ENCODE measurements around the gene BMP4.

BMP4 gene

DNA sequence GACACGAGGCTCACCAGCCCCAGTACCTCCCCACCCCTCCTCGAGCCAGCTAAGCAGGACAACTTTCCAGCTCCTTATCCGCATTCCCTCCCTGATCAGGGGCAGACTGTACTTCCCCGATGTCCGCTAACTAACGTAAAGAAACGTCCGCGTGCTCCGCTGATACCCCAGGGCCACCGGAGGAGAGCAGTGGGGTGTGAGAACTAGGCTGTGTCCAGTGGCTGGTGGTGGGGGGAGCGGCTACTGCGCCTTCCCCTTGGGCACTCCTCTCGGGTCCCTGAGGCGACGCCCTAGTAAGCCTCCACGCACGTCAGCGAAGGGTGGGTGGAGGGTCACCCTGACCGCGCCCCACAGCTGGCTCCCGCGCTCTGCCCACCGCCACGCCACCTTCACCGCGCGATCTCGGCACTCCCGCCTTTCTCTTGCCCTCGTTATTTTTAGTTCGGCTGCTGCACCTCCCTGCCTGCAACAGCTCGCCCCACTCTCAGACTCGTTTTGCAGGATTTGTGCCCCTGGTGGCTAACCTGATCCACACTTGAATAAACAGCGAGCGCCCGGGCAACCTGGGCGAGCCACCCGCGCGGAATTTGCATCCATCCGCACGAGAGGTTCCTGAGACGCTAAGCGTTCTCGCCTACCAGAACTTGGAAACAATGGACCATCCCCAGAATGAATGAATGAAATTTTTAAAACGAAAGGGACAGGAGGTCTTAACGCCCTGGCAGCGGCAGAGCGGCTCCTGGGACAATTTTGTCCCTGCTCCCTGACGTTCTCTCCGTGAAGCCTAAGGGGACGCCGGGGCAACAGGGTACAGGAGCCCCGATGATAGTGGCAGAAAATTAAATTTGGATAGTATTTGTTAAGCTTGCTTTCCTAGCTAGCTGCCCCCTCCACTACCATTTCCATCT lies 6.9 kb upstream of the BMP4 start:
- no peak for DNase-seq

DNA sequence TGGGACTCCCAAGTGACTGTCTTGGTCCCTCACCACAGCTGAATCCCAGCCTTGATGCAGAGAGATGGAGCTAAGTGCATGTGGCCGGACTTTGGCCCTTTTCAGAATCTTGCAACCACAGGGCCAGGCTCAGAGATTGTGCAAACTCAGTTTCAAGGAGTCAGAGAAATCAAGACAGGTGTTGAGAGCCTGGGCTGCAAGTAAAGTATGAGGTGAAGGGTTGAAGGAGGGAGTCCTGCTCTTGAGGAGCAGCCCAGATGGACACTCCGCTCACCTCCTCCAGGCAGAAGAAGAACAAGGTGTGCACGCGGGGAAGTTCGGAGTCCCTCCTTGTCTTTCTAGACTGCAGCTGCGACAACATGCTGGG lies 6.3 kb upstream of the BMP4 start:
- DNase-seq, result no peak

GRCh38 chr14:53958628-53959027 lies 2.0 kb upstream of the BMP4 start:
- no peak for DNase-seq

- no peak for DNase-seq
These were observed 1.1 kb upstream of the BMP4 start for GRCh38 chr14:53957739-53958138.

DNA sequence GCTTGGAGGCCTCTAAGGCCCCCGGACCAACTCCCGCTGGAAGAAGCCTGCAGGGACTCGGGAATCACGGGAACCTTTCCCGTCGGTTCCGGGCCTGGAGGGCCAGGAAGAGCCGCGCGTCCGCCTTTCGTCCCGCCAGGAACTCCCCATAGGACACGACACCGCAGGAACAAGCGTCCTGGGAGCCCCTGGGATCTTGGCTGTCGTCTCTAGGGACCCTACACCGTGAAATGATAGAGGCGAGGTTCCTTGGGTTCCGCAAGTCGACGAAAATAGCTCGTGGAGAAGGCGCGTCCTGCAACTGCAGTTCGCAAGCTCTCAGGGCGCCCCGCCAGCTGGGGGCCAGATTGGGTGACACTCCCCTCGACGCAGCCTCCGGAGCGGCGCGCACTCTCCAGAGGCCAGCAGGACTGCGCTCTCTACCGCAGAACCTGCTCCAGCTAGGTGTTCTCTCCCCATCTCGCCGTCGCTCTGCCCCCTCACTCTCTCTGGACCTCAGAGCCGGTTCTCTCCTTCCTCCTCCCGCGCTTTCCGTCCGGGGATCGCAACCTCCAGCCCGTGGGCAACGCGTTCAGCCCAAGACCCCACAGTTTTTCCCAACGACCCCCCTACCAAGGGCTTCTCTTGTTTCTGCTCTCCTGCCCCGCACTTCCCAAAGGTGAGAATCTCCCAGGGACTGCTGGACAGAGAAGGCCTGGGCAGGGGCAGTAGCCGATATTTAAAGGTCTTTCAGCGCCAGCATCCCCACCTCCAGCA lies 776 bp downstream of the BMP4 start:
- DNase-seq, result no peak

- DNase-seq, result no peak
These were observed 1.4 kb downstream of the BMP4 start for GRCh38 chr14:53955229-53955556.

DNA sequence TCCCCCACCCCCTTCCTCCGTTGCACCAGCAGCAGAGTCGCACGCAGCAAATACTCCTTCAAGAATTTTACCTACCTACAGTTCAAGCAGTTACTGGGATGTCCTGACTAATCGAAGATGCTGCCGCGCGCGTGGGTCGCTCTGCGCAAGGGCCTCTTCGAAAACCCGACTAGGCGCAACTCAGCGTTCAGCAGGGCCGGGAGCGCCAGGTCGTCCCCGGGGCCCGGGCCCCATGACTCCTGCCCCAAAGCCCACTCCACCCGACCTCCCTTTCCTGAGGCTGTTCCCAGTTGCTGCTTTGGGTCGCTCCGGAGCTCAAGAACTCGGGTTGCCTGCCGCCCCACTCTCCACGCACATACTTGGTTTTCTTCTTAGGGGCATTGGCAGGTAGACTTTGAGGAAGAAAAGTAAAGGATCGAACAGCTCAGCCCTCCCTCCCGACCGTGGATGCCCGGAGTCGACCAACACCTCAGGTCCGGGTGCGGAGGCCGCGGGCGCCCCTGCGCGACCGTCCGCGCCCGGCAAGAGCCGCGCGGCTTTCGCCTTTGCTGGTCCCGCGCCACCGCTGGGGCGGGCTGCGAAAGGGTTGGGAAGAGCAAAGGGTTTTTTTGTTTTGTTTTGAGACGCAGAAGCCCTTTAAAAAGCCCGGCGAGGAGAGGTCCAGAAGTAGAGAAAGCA lies 1.9 kb downstream of the BMP4 start:
- DNase-seq, result no peak

- no peak for DNase-seq
These were observed 2.6 kb downstream of the BMP4 start for GRCh38 chr14:53953828-53954550.

DNA sequence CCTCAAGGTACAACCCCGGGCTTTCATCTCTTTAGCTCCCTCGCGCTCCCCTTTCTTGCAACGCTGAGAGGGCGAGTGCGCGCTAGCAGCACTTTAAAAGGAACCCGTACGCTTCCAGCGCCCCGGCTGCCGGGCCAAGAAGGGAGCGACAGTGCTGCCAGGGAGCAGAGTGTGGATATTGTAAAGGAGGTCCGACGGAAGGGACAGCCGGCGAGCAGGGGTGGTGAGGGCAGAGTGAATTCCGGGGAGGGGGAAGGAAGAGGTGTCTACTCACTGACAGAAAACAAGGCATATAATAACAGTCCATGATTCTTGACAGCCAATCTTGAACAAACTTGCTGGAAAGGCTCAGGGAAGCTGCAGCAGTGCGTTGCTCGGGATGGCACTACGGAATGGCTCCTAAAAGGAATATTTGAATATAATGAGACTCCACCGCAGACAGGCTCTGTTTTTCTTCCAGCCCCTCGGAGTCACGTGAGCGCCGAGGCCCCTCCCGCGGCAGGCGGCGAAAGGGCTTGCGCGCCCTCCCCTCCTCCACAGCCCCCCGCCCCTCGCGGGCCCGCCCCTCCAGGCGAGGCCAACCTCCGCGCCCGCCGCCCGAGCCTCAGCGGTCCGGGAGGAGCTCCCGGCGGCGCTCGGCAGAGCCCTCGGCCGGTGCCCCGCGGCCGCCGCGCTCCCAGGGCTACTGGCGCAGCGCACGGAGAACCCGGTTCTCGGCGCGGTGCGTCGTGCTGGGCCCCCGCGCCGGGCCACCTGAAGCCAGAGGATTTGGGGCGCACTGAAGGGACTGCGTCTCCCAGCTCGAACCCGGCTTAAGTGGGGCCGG lies 3.4 kb downstream of the BMP4 start:
- no peak for DNase-seq

- DNase-seq, result no peak
These were observed 4.1 kb downstream of the BMP4 start for GRCh38 chr14:53952533-53952932.

DNA sequence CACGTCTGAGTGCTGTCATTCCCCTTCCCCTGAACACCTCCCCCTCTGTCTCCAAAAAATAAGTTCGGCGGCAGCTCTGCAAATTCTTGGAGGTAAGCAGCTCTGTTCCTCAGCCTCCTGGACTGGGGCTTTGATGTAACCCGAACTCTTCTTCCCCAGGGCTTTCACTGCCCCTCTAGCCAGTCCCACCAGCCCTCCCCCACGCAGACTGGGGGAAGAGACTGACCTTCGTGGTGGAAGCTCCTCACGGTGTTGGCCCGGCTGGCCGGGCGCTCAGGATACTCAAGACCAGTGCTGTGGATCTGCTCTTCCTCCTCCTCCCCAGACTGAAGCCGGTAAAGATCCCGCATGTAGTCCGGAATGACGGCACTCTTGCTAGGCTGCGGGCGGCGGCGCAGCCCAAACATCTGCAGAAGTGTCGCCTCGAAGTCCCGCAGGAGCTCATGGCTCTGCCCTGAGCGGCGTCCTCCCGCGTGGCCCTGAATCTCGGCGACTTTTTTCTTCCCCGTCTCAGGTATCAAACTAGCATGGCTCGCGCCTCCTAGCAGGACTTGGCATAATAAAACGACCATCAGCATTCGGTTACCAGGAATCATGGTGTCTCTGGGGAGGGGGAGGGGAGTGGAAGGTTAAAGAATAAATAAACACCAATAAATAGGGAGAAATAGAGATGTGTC lies 4.9 kb downstream of the BMP4 start:
- no peak for DNase-seq

DNA sequence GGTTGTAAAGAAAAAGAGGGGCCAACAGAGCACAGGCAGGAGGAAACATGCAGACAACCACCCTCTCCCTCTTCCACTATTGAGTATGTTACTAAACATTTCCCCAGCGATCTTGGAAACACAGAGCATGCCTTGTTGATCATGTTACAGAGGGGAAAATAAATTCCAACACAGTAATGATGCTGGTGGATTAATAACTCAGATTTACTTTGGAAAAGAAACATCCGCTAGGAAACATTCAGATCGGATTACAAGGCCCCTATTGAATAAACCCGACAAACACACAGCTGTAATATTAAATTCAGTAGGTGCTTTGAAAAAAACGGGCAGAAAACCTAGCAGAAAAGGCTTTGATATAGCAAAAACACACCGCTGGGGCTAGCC lies 5.4 kb downstream of the BMP4 start:
- DNase-seq, result no peak

GRCh38 chr14:53950031-53950793 lies 6.4 kb downstream of the BMP4 start:
- DNase-seq, result no peak

GRCh38 chr14:53949201-53949600 lies 7.4 kb downstream of the BMP4 start:
- no peak for DNase-seq

GRCh38 chr14:53948205-53948884 lies 8.3 kb downstream of the BMP4 start:
- DNase-seq, result no peak

GRCh38 chr14:53947452-53948204 lies 9.0 kb downstream of the BMP4 start:
- DNase-seq, result no peak

DNA sequence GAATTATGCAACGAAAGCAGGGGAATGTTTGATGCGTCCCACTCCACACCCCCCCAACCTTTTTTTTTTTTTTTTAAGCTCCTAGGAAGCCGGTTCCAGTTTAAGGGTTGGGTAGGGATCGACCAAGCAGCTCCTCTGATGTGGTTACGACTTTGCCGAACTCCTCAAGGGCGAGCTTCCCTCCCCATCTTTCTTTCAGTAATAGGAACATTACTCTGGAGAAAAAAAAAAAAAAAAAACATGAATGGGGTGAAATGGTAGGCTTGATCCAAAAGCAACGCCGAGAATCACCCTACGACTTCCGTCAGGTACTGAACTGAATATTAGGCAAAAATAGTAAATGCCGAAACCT lies 9.6 kb downstream of the BMP4 start:
- DNase-seq, result no peak

DNA sequence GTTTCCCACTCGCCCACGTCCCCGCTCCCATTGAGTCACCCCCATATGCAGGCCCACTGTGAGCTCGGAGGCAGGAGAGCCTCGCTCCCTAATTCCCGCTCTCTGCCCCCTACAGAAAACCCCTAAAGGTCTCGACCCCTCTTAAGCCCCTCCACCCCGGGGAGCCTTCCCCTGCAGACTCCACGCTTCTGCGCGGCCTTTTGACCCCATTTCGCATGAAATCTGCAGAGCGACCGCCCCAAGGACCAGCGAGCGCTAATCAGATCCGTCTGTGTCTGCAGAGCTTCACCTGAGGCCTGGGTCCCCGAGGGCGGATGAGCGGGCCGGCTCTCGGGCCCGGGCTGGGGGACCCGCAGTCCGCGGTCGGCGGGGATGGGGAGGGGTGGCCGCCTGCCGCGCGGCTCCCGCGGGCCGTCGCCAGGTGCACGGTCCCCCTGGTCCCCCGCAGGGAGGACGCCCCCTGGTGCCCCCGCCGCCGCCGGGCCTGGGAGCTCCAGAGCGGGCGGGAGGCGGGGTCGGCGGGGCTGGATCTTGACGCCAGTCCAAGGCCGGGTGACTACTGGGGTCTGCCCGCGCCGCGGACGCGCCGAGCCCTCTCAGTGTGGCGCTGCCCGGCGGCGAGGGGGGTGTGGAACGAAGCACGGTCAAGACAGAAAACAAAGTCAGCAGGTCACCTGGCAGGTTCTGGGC lies 10.1 kb downstream of the BMP4 start:
- DNase-seq, result no peak

- DNase-seq, result no peak
These were observed 10.6 kb downstream of the BMP4 start for GRCh38 chr14:53946071-53946403.

Measured in stimulated activated CD4-positive, alpha-beta T cell treated with anti-CD3 and anti-CD28 coated beads, Interleukin-1b, Interleukin-23, amount 100 ng/mL, for 48 hours (primary cell).